HG03097 (cell line): ENCODE data around the gene M1AP.
"Not testable (repeated sequence)": the region's sequence is repeated elsewhere in the genome, so short reads cannot be mapped to it uniquely, and the experiment has no call there.

Source experiments
- ATAC-seq: cut with Tn5 transposase; IDR thresholded peaks from one replicate; pipeline ENCODE4 v1.9.1; 2021; ENCODE audit not compliant: unreplicated experiment, low FRiP score

Gene M1AP

DNA sequence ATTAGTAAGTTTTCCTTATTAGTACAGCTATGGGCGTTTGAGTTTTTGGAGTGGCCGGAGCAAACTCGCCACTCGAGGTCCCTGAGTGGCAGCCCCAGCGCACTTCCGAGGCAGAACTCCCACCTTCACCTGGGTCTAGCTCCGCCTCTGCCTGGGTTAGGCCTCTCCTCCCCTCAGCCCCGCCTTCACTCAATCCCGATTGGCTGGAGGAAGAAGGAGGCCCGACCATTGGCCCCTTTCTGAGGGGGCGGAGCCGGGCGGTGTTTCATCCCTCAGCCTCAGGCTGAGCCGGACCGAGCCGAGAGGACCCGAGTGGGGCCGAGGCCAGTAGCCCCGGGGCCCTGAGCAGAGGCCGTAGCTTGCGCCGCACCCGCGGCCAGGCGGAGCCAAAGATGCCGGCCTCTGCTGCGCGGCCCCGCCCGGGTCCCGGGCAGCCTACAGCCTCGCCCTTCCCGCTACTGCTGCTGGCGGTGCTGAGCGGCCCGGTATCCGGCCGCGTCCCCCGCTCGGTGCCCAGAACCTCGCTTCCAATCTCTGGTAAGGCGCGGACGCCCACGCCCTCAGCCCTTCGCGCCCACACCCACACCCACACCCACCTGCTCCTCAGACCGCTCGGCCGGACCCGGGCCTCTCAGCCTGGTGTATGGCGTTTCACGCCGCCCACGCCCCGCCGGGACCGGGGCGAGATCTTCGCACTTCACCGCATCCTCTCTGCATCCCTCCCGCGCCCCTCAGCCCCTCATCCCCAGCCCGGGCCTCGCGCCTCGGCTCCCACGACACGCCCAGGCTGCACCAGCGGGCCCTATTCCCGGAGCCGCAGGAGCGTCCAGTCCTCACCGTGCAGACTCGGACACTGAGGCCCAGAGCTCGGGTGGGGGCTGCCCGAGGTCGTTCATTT lies 6.1 kb upstream of the M1AP start, which contains the start of gene SEMA4F:
TSS of gene SEMA4F (plus strand) at position 263 of the 898 bp plus-strand sequence. CDS start at position 393, 130 bp downstream.
- peak; percentile 99 for ATAC-seq

DNA sequence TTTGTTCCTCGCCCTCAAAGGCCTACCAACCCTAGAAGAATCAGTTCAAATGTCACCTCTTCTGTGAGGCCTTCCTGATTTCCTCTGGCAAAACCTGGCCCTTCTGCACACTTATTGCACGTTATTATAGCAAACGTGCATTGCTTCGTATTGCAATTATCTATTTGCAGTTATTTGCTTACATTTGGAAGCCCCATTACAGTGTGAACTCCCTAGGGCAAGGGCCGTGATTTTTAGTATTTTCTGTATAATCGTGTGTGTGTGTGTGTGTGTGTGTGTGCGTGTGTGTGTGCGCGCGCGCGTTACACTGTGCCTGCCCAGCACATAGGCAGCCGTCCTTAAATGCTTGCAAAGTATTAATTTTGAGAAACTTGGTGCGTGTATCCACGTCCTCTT lies 5.5 kb upstream of the M1AP start:
- ATAC-seq, result no peak

DNA sequence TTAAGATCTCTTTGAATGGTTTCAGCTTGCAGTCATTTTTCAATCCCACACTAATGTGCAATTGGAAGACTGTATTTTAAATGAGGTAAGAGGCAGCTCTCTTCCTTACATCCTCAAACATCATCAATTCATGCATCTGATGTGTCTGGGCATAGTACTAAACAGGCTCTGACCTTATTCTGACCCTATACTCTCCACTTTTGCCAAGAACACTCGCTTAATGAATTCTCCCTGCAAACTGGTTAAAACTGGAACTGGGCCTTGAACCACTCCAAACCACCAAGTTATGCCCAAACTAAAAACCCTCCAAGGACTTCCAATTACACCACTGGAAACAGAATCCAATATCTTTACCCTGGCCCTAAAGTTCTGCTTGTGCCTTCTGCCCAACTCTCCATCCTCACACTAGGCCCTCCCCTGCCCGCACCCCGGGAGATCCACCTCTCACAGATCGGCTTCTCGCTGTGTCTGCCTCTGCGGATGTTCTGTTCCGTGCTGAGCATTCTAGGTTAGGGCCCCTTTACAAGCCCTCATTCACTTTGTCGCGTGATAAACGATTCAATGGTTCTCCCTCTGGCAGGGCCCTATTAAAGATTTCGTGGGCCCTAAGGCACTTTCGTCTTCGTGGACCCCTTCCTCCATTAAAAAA lies 1.2 kb downstream of the M1AP start:
- ATAC-seq, result no peak

DNA sequence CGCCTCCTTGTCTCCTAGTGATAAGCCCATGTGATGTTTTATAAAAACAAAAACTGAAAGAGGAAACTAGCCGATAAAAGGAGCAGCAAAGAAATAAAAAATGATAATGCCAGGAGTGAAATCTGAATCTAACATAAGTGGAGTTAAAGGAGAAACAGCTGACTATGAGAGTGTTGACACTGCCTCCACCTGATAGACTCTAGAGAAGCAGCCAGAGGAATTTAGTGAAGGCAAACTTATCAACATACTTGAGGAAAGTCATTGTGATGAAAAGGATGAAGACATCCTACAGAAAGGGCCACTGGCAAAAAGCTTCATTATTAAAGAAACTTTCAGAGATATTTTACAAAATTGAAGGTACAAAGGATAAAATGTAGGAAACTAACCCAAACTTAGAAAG lies 1.9 kb downstream of the M1AP start:
- ATAC-seq, result no peak

DNA sequence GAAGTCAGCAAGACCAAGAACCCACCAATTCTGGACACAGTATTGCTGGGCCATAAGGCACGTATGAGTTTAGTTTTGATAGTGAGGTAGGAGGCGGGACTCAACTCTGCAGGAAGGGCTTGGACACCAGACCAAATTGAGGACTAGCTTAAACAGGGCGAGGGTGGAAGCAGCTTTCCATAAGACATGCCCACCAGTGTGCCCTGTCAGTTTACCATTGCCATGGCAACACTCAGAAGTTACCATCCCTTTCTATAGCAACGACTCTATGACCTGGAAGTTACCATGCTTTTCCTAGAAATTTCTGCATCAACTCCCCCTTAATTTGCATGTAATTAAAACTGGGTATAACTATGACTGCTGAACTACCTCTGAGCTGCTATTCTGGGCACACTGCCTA lies 2.8 kb downstream of the M1AP start:
- no peak for ATAC-seq

DNA sequence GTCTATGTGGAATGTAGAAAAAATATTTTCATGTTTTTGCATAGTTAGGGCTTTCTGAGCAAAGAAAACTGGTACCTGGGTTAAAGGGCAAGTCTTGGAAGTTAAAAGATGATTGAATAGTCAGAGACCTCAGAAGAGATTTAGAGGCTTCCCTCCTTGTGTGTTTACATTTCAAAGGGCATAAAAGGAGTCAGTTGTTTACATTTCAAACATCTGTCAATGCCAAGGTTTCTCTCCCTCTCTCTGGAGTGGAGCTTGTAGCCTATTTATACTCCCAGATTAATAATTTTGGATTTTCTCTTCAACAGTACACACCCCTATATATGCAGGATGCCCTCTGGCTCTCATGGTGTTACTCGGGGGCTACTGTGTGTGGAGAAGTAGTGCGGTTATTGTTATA lies 8.6 kb downstream of the M1AP start:
- ATAC-seq, result no peak

DNA sequence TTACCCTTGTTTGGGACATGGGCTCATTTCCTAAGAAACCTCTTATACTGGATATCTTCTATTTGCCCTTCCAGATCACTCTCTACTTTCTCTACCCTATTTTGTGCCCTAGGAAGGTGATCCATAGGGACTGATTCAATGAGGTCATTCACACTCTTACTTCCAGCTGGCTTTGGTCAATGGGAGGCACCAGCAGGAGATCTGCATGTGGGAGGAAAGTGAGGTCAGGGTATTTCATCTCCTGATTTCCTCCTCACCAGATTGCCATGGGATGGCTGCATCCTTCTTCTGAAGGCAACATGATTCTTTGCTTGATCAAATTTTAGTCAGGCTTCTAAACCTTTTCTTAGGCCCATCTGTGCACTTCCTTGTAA lies 15.2 kb downstream of the M1AP start:
- ATAC-seq, result no peak

DNA sequence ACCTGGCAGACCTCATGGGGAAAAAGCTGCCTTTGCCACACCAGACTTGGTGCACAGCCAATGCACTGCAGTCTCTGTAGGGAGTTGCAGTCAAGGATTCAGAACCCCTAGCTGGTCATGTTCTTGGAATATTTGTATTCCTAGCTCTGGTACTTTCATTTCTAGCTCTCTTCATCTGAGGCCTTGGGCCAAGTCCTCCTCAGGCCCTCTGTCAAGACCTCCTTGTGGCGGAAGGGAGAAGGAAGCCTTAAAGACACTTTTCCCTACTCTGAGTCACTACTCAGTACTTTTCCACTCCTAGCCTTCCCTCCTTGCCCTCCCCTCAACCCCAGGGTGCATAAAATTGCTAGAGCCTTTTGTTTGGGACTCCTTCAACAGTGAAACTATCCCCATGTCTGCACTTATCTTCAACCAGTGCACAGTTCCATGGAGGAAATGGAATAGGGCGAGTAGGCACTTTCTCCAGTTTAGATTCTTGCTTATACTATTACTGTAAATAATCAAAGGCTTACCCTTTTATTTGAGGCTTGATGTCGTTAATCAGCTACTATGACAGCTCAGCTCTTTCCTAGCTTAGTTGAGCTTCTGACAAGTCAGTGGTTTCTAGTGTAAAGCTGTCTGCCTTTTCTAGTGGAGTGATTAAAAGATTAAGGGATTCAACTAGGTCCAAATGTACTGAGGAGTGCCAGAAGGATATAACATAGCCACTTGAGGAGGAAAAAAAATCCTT lies 15.8 kb downstream of the M1AP start:
- ATAC-seq, result no peak

DNA sequence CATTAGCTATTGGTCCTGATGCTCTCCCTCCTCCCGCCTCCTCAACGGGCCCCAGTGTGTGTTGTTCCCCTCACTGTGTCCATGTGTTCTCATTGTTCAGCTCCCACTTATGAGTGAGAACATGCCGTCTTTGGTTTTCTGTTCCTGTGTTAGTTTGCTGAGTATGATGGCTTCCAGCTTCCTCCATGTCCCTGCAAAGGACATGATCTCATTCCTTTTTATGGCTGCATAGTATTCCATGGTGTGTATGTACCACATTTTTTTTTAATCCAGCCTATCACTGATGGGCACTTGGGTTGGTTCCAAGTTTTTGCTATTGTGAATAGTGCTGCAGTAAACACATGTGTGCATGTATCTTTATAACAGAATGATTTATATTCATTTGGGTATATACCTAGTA lies 17.7 kb downstream of the M1AP start:
- not testable (repeated sequence) for ATAC-seq

DNA sequence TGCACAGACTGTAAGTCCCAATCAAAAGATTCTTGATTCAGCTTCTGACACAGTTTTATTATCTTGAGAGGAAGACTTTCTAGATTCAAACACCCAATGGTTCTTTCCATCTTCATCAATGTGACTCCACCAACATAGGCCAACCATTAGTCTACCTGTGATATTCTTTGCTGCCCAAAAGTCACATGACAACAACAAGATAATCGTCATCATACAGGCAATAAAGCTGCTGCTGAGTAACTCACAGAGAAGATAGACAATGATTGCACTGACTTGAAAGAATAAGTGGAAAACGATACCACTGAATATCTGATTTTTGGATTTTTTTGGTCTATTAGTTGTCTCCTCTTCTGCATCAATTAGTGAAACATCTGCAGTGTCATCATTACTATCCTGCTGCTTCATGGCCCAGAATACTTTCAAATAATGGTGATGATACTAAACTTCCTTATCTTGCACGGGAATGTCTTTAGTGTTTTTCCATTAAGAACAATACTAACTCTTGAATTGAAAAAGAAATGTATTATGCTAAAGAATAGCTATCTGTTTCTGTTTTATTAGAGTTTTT lies 19.5 kb downstream of the M1AP start:
- ATAC-seq, result no peak

DNA sequence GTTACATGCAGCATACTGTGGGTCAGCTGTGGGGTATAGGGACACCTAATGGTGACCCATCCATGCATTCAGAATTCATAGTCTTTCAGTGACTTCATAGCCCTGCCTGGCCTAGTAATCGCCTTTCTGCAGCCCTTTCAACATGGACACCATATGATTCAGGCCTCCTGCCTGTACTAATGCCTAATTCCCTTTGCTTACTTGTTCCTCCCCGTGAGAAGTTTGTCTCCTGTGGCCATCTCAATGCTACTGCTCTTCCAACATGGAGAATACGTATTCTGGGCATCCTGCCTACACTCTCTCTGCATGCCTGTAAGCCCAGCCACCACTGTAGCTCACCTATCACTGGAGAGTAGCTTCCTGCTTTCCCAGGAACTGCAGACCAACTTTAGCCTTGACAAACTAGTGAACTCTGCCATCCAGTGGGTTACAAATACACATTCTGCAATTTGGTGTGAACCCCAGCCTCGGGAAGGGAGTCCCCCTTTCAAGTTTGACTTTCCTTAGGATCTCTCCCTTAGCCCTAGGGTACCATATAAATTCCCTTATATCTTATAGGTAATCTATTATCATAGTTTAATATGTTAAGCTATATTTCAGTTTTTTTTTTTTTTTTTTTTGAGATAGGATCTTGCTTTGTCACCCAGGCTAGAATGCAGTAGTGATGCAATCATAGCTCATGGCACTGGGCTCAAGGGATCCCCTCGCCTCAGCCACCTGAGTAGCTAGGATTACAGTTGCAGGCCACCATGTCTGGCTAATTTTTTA lies 22.3 kb downstream of the M1AP start:
- ATAC-seq, result no peak

DNA sequence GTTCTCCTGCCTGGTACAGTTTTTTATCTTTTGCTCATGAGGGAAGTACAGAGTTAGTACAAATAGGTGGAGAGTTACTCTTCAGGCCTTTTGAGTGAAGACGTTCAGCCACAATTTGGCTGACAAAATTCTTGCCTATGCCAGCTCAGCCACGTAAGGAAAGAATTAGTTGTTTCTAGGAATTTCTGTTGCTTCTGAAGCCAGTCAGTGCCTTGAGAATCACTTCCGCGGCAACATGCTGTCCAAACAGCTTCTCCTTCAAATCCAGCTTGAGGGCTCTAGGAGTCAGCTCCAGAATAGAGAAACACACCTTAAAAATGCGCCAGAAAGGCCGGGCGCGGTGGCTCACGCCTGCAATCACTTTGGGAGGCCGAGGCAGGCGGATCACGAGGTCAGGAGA lies 27.5 kb downstream of the M1AP start:
- no peak for ATAC-seq

DNA sequence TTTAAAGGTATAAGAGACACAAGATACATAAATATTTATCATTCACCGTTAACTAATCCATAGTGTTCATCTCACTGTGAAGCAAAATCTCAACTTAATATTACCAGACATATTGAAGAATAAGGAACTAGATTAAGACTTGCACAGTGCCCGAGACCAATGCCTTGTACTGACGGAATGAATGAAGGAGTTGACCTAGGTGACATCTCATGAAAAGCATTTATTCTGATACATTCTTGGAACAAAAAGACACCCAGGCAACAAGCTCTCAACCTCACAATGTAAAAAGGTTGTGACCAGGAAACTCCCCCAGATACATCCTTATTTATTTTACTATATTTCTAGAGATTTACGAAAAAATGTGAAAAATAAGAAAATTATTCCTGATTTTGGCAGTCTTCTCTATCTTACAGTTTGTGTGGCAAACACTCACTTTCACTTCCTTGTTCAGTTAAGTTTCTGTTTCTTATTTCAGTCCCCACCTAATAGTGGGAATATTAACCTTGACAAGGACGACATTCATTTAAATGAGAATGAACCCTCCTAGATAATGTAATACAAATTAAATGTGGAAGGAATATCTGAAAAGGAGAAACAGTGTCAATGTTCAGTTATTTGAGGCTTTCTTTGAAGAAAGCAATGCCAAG lies 28.4 kb downstream of the M1AP start:
- ATAC-seq, result no peak

DNA sequence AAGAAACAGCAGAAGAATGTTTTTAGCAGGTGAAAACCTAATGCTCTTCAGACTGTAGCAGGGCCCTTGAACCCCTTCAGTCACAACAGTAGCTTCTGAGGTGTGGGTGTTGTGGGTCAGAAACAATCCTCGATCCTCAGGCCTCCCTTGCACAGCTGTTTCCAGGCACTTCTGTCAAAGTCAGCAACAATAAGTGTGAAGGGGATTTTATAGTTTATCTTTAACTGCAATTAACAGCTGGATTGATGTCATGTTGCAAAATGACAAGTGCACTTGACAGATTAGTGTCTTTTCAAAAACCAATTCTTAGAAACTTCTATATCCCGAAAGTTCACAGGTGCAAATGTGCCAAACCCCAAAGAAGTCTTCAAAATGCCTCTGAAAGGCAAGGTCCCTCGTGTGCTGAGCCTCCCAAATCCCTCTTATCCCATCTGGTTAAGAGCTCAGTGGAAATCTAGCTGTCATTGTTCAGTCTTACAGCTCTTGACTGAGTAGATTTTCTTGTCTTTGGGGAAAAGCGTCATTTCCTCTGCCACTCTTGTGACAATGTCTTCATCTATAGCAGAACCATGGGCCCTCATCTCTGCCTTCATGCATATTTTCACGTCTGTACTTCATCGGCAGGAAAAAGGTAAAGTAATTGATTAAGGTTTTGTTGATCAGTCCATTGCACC lies 29.6 kb downstream of the M1AP start:
- ATAC-seq, result no peak

DNA sequence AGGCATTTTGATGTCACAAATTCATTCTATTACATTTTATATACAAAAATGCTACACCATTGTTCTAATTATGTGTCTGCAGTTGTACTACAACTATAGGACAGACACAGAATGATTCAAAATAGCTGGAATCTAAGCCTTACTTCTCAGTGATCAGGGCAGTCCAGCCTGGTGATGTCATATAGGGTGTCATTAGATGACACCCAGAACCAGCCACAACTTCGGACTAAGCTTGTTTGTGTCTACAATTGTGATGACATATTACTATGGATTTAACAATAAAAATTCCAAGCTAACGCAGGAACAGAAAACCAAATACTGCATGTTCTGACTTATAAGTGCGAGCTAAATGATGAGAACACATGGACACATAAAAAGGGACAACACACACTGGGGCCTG lies 31.0 kb downstream of the M1AP start:
- no peak for ATAC-seq

DNA sequence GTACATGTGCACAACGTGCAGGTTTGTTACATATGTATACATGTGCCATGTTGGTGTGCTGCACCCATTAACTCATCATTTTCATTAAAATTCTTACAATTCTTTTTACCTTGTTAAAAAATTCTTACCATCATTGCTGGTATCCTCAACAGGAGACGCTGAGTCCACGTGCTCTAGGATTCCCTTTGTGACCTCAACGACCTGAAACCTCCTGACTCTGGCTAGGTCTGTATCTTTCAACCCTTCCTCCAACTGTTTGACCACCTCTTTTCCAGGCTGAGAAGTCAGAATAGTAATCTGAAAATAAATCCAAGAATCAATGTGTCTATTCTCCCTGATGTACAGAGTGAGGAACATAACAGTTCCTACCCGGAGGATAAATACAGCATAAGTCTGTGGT lies 41.2 kb downstream of the M1AP start:
- ATAC-seq, result no peak

DNA sequence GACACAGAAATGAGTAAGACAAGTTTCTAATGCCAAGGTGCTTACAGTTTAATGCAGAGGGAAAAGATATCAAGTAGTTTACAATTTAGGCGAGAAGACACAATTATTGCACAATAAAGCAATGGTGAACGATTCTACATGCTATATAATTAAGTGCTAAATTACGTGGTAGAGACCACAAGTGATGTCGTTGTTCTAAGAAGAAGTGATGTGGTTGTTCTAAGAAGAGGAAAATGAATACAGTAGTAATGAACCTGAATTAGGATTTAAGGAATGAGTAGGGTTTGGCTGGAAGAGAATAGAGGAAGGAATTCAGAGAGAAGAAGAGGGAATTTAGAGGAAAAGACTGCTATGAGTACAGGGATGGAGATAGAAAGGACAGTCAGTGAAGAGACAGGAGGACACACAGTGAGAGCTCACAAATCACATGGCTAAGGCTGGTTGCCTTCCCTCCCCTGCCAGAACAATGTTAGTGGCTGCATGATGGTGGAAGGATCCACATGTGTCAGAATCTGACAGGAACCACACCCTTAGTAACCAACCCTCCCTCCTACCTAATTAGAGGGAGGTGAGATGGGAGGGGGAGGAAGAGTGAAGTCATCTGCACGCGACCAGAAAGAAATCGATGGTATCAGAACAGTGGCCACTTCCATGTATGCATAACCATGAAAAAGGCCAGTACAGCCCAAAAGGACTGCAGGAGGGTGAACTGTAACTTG lies 44.7 kb downstream of the M1AP start:
- no peak for ATAC-seq

DNA sequence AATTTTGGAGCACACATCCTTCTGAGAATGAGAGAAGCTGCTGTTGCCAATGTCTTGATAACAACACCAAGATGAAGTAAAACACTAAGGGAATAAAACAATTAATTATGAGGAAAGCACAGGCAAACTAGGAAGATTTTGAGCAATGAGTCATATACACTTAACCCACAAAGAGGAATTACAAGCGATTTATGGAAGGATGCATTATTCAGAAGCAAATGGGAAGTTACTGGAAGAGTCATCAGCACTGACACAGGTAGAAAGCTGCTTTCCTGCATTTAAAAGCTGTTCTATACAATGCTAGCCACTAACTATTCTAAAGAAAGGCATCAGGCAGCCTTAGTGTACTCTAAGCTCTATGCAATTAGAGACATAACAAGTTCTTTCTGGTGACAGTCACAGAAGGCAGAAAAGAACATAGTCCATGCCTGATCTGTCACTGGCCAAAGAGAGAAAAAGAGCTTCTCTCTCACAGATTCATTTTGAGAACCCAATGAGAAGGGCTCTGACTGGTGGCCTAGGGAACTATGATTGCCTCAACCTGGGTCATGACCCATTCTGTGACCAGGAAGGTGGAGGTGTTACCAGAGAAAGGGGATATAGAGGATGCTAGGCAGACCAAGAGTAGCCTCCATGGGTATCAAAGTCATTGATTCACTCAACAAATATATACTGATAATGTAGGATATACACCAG lies 45.4 kb downstream of the M1AP start:
- no peak for ATAC-seq
